Uterus (tissue), 4 donors: ENCODE data around the gene ISM2. TPM values are rescaled to one million over a fixed set of nuclear protein-coding genes. Genes with fewer than 3 reads are reported as not detected.

Experiments
- DNase-seq, 2 donors: peaks; one replicate each; pipeline ENCODE4 v3.0.0-alpha.2; 2019 to 2020
- H3K27ac ChIP-seq, 2 donors: fragments of 200-600 bp; sonication (generic); 1 replicate in 1 of 2; 2 replicates in 1 of 2; pipeline ENCODE4 v1.5.1; 2016 to 2018
- H3K27me3 ChIP-seq, 2 donors: fragments of 200-600 bp; sonication (generic); one replicate each; pipeline ENCODE4 v1.5.1; 2018 to 2019; ENCODE audit warnings: control low read depth in 1 of 2
- H3K36me3 ChIP-seq, 2 donors: fragments of 200-600 bp; sonication (generic); one replicate each; pipeline ENCODE4 v1.5.1; 2019; ENCODE audit warnings: control low read depth in 1 of 2
- H3K4me1 ChIP-seq, 2 donors: fragments of 200-600 bp; sonication (generic); one replicate each; pipeline ENCODE4 v1.5.1; 2018 to 2019; ENCODE audit warnings: control low read depth in 1 of 2
- H3K4me3 ChIP-seq, 2 donors: fragments of 200-600 bp; sonication (generic); 1 replicate in 1 of 2; 2 replicates in 1 of 2; pipeline ENCODE4 v1.5.1; 2018 to 2019; ENCODE audit warnings: mild to moderate bottlenecking in 1 of 2
- H3K9me3 ChIP-seq, 2 donors: fragments of 200-600 bp; sonication (generic); one replicate each; pipeline ENCODE4 v1.5.1; 2019; ENCODE audit warnings: control low read depth in 1 of 2
- CTCF ChIP-seq, 4 experiments: fragments of 200-600 bp in 2 of 4; fragments of 450-650 bp in 2 of 4; sonication (generic) in 2 of 4; IDR thresholded peaks; one replicate each; pipeline ENCODE4 v1.5.1; 2016 to 2019; ENCODE audit warnings: antibody characterized with exemption in 4 of 4, mild to moderate bottlenecking in 2 of 4, moderate library complexity in 1 of 4
- POLR2A ChIP-seq, 2 donors: fragments of 450-650 bp; IDR thresholded peaks; one replicate each; pipeline ENCODE4 v1.6.1; 2016; ENCODE audit warnings: antibody characterized with exemption in 2 of 2, mild to moderate bottlenecking in 1 of 2, moderate library complexity in 1 of 2
- intact Hi-C: fragments of 100-400 bp; cut with DNase I; formaldehyde crosslinking; loops from one replicate; pipeline ENCODE4 v1.15.1; 2023; ENCODE audit warnings: low total_unique reads
- total RNA-seq, 4 donors: library from RNA; depleted of rRNA in 3 of 4; stranded (reverse); fragments of >200 nt in 3 of 4; gene quantifications; one replicate each; pipeline versions ENCODE4 v1.1.0 to v1.2.4, GENCODE V29; 2014 to 2023
- donor health status: DM: yes; HTN: yes; CAD: no.

Gene ISM2
- total RNA-seq, 4 donors from 2014 or later = 0.69 to 1.5 TPM; not detected in 2

- DNase-seq = peak; percentile 93 to 98
- Histone ChIP-seq H3K4me3 (peak within 1 kb of the TSS; percentile 87 to 95), H3K36me3 (no peaks in the 10 kb centered on the region), H3K27me3 (no peaks in the 10 kb centered on the region), H3K4me1 (no peaks in the 10 kb centered on the region), H3K9me3 (no peaks in the 10 kb centered on the region), H3K27ac (peak within 1 kb of the TSS; percentile 92 to 98)
- intact Hi-C loops = no loop called here
- TF ChIP-seq POLR2A (IDR thresholded peaks at IDR 0.05) (peak; percentile 60 to 74), CTCF (IDR thresholded peaks at IDR 0.05) (no peak)
These were observed 40.9 kb downstream of the ISM2 start, which contains the start of the genes AHSA1 and VIPAS39 for GRCh38 chr14:77457522-77458248. Gene AHSA1 (plus strand): TSS chr14:77458093. CDS start chr14:77458190, 97 bp downstream. Gene VIPAS39 (minus strand): TSS chr14:77457601. CDS start chr14:77454102, 3,499 bp downstream.

- H3K36me3 ChIP-seq = no peaks in the 10 kb centered on the region
- H3K4me1 ChIP-seq = no peaks in the 10 kb centered on the region
- DNase-seq = peak in 1 of 2 donors; percentile 13
- H3K27ac ChIP-seq = peak overlapping the region; percentile 92 to 98
- H3K27me3 ChIP-seq = no peaks in the 10 kb centered on the region
- TF ChIP-seq CTCF (IDR thresholded peaks at IDR 0.05) (no peak), POLR2A (IDR thresholded peaks at IDR 0.05) (peak in 1 of 2 donors; percentile 33)
- H3K9me3 ChIP-seq = no peaks in the 10 kb centered on the region
- intact Hi-C loops = no loop called here
- peak overlapping the region; percentile 87 to 95 for H3K4me3 ChIP-seq
These were observed 41.5 kb downstream of the ISM2 start for GRCh38 chr14:77457115-77457521.

GRCh38 chr14:77455966-77456640, 42.5 kb downstream of the ISM2 start:
- no peaks in the 10 kb centered on the region for H3K9me3 ChIP-seq
- H3K4me1 ChIP-seq = no peaks in the 10 kb centered on the region
- H3K4me3 ChIP-seq = peak overlapping the region in 1 of 2 donors; percentile 87
- no peak for TF ChIP-seq CTCF (IDR thresholded peaks at IDR 0.05)
- no peak for TF ChIP-seq POLR2A (IDR thresholded peaks at IDR 0.05)
- H3K27ac ChIP-seq = no peak overlapping the region
- no peaks in the 10 kb centered on the region for H3K36me3 ChIP-seq
- intact Hi-C loops = no loop called here
- no peak for DNase-seq
- H3K27me3 ChIP-seq = no peaks in the 10 kb centered on the region

- no peaks in the 10 kb centered on the region for H3K27me3 ChIP-seq
- H3K4me3 ChIP-seq = no peak overlapping the region
- no peak for TF ChIP-seq CTCF (IDR thresholded peaks at IDR 0.05)
- no peak for TF ChIP-seq POLR2A (IDR thresholded peaks at IDR 0.05)
- intact Hi-C loops = no loop called here
- no peak overlapping the region for H3K27ac ChIP-seq
- no peaks in the 10 kb centered on the region for H3K36me3 ChIP-seq
- H3K9me3 ChIP-seq = no peaks in the 10 kb centered on the region
- DNase-seq = no peak
- no peaks in the 10 kb centered on the region for H3K4me1 ChIP-seq
These were observed 56.4 kb downstream of the ISM2 start for GRCh38 chr14:77442196-77442595.

- H3K9me3 ChIP-seq = no peaks in the 10 kb centered on the region
- no peaks in the 10 kb centered on the region for H3K27me3 ChIP-seq
- intact Hi-C loops = no loop called here
- H3K27ac ChIP-seq = no peak overlapping the region
- no peaks in the 10 kb centered on the region for H3K36me3 ChIP-seq
- DNase-seq = no peak
- TF ChIP-seq CTCF (IDR thresholded peaks at IDR 0.05) (no peak), POLR2A (IDR thresholded peaks at IDR 0.05) (no peak)
- H3K4me3 ChIP-seq = no peak overlapping the region
- H3K4me1 ChIP-seq = no peaks in the 10 kb centered on the region
These were observed 58.8 kb downstream of the ISM2 start for GRCh38 chr14:77439861-77440260.
